A673 (cell line): ENCODE data around the gene TRAF6. TPM values are rescaled to one million over a fixed set of nuclear protein-coding genes. Genes with fewer than 3 reads are reported as not detected.

Source experiments
- BruUV-seq: library from RNA; stranded (reverse); fragments of 400-500 nt; replicated peaks from 2 replicates; lab custom pipeline; 2021; lab: Mats Ljungman, UMichigan
- CTCF ChIA-PET: fragments of 300-600 bp; sonication (Branson Sonifier 250); formaldehyde crosslinking; loops from one replicate; lab custom pipeline; 2022; ENCODE audit warnings: antibody characterized with exemption; lab: Charles Lee
- POLR2A ChIA-PET: fragments of 300-600 bp; sonication (Branson Sonifier 250); formaldehyde crosslinking; loops from one replicate; lab custom pipeline; 2022; ENCODE audit warnings: antibody characterized with exemption; ENCODE audit not compliant: low non-redundant PET; lab: Charles Lee
- DNase-seq: peaks from one replicate; pipeline ENCODE4 v3.0.0-alpha.2; 2015; ENCODE audit warnings: low spot score
- H3K27ac ChIP-seq: fragments of 200-600 bp; sonication (generic); 2 replicates; pipeline ENCODE4 v1.5.1; 2016; ENCODE audit warnings: mixed run types, low read depth, mild to moderate bottlenecking, mixed read lengths, antibody characterized with exemption, low read length; ENCODE audit not compliant: poor library complexity, severe bottlenecking
- H3K27me3 ChIP-seq: fragments of 200-600 bp; sonication (generic); replicated peaks from 2 replicates; pipeline ENCODE4 v1.6.1; 2017; ENCODE audit warnings: mixed run types, low read depth, mild to moderate bottlenecking, mixed read lengths, antibody characterized with exemption, low read length; ENCODE audit not compliant: insufficient read depth, poor library complexity
- H3K36me3 ChIP-seq: fragments of 200-600 bp; sonication (generic); 2 replicates; pipeline ENCODE4 v1.6.1; 2016; ENCODE audit warnings: mixed run types, mild to moderate bottlenecking, mixed read lengths, antibody characterized with exemption, low read length; ENCODE audit not compliant: insufficient read depth, poor library complexity, severe bottlenecking
- H3K4me1 ChIP-seq: fragments of 200-600 bp; sonication (generic); 2 replicates; pipeline ENCODE4 v1.6.1; 2017; ENCODE audit warnings: mixed run types, mild to moderate bottlenecking, mixed read lengths, antibody characterized with exemption, low read length; ENCODE audit not compliant: insufficient read depth, poor library complexity, severe bottlenecking
- H3K4me3 ChIP-seq: fragments of 200-600 bp; sonication (generic); 2 replicates; pipeline ENCODE4 v1.5.1; 2016; ENCODE audit warnings: low read depth, mixed run types, mild to moderate bottlenecking, mixed read lengths, low read length; ENCODE audit not compliant: poor library complexity, severe bottlenecking
- H3K9me3 ChIP-seq: fragments of 200-600 bp; sonication (generic); 2 replicates; pipeline ENCODE4 v1.6.1; 2016; ENCODE audit warnings: mixed run types, low read depth, mild to moderate bottlenecking, mixed read lengths, antibody characterized with exemption, low read length; ENCODE audit not compliant: poor library complexity, severe bottlenecking
- CTCF ChIP-seq: fragments of 300-800, 200-600 bp; sonication (generic); conservative IDR thresholded peaks from 2 replicates; pipeline ENCODE4 v1.5.1; 2017; ENCODE audit warnings: low read depth, mild to moderate bottlenecking, antibody characterized with exemption, low read length, moderate library complexity, mixed read lengths
- EZH2 ChIP-seq: fragments of 200-600 bp; sonication (generic); IDR thresholded peaks from 2 replicates; pipeline ENCODE4 v1.6.1; 2017; ENCODE audit warnings: borderline replicate concordance, low read depth, mild to moderate bottlenecking, mixed read lengths, antibody characterized with exemption, low read length; ENCODE audit not compliant: poor library complexity, severe bottlenecking
- intact Hi-C: fragments of 100-400 bp; cut with micrococcal nuclease; formaldehyde crosslinking; loops from one replicate; pipeline ENCODE4 v1.10.0; 2022; ENCODE audit not compliant: unreplicated experiment
- total RNA-seq: library from RNA; stranded (reverse); gene quantifications from 2 replicates; pipeline ENCODE4 v1.2.3, GENCODE V29; 2021

The TRAF6 gene
- total RNA-seq, 1 experiment from 2014 or later = 28.6 TPM

DNA sequence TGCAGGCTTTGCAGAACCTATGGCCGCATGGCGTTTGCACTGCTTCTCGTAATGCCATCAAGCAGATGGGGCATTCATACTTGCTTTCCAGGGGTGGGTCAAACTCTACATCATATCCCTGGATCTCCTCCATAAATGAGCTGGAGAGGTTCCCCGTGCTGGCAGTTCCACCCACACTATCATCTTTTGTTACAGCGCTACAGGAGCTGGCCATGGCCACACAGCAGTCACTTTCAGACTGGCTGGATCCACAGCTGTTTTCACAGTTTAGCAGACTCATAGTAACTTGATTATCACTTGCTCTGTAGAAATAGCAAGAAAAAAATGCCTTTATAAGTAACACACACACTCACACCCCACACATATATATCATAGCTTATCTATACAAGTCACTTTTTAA is 8.8 kb downstream of the TRAF6 start:
- H3K27ac ChIP-seq = no peak overlapping the region
- intact Hi-C loops = no loop called here

GRCh38 chr11:36500315-36500721 is 9.8 kb downstream of the TRAF6 start:
- CTCF ChIA-PET = interaction anchor here (1.1 kb wide), 1 partner anchor 10 kb away, joined by 4 read pairs; the partner anchor contains the start of gene TRAF6
- peak; percentile 96 for DNase-seq
- no peaks in the 10 kb centered on the region for H3K9me3 ChIP-seq
- H3K27ac ChIP-seq = peak overlapping the region; percentile 0
- TF ChIP-seq CTCF = no peak
- TF ChIP-seq EZH2 = no peak
- no TSS peak for BruUV-seq
- POLR2A ChIA-PET = no interaction called here
- H3K27me3 ChIP-seq = no peaks in the 10 kb centered on the region
- H3K36me3 ChIP-seq = peaks cover 56% of the 10 kb centered on the region
- peaks cover 13% of the 10 kb centered on the region for H3K4me1 ChIP-seq
- intact Hi-C loops = no loop called here
- H3K4me3 ChIP-seq = no peak overlapping the region

More for the DNA sequence above, 8.8 kb downstream of the TRAF6 start:
- POLR2A ChIA-PET = interaction anchor here (0.9 kb wide), 1 partner anchor 9 kb away, joined by 3 read pairs; no protein-coding TSS in a partner anchor
- H3K4me1 ChIP-seq = peaks cover 13% of the 10 kb centered on the region
- no peaks in the 10 kb centered on the region for H3K27me3 ChIP-seq
- no peak overlapping the region for H3K4me3 ChIP-seq
- TF ChIP-seq CTCF (no peak), EZH2 (no peak)
- H3K9me3 ChIP-seq = no peaks in the 10 kb centered on the region
- CTCF ChIA-PET = interaction anchor here (2.1 kb wide), 1 partner anchor 9 kb away, joined by 19 read pairs; no protein-coding TSS in a partner anchor
- peak; percentile 44 for DNase-seq
- no TSS peak for BruUV-seq
- H3K36me3 ChIP-seq = peaks cover 47% of the 10 kb centered on the region

- no peak overlapping the region for H3K4me3 ChIP-seq
- no TSS peak for BruUV-seq
- no peak for TF ChIP-seq CTCF
- TF ChIP-seq EZH2 = no peak
- peaks cover 13% of the 10 kb centered on the region for H3K4me1 ChIP-seq
- no peaks in the 10 kb centered on the region for H3K27me3 ChIP-seq
- H3K27ac ChIP-seq = no peak overlapping the region
- ChIA-PET CTCF (no interaction called here), POLR2A (no interaction called here)
- no peak for DNase-seq
- peaks cover 63% of the 10 kb centered on the region for H3K36me3 ChIP-seq
- intact Hi-C loops = no loop called here
- H3K9me3 ChIP-seq = no peaks in the 10 kb centered on the region
Measured at GRCh38 chr11:36499315-36499714, 10.8 kb downstream of the TRAF6 start.
